A549 (cell line): Measurements from ENCODE around the gene DLX5.

Experiments
- CEBPB ChIP-seq, 2 experiments: fragments of >200 bp in 1 of 2; sonication (Bioruptor Twin) in 1 of 2; formaldehyde crosslinking in 1 of 2; IDR thresholded peaks; 2 replicates each; pipeline ENCODE4 v1.6.1; 2012 to 2016
- CHD2 ChIP-seq: fragments of 150-350 bp; IDR thresholded peaks from 2 replicates; pipeline ENCODE4 v1.6.1; 2014; ENCODE audit warnings: low read length; ENCODE audit not compliant: partially characterized antibody
- CTCF ChIP-seq: fragments of >200 bp; sonication (Bioruptor Twin); formaldehyde crosslinking; IDR thresholded peaks from 3 replicates; pipeline ENCODE4 v1.5.1; 2016
- ELK1 ChIP-seq: fragments of 150-350 bp; IDR thresholded peaks from 2 replicates; pipeline ENCODE4 v1.6.1; 2014; ENCODE audit warnings: low read depth, mild to moderate bottlenecking, low read length
- FOSL2 ChIP-seq, 2 experiments: fragments of 450-650 bp in 1 of 2; fragments of >200 bp in 1 of 2; sonication (Bioruptor Twin) in 1 of 2; formaldehyde crosslinking; IDR thresholded peaks; 2 replicates each; pipeline versions ENCODE4 v1.5.0 to v1.6.1; 2016 to 2020; ENCODE audit warnings: mild to moderate bottlenecking in 1 of 2, moderate library complexity in 1 of 2
- JUN ChIP-seq, 2 experiments: fragments of >200 bp; sonication (Bioruptor Twin); formaldehyde crosslinking; IDR thresholded peaks; 2 replicates in 1 of 2; 3 replicates in 1 of 2; pipeline ENCODE4 v1.6.1; 2016 to 2017
- MAFK ChIP-seq: fragments of 450-650 bp; IDR thresholded peaks from 2 replicates; pipeline ENCODE4 v1.6.1; 2014; ENCODE audit not compliant: partially characterized antibody
- MAX ChIP-seq: IDR thresholded peaks from 2 replicates; pipeline ENCODE4 v1.6.1; 2012
- RAD21 ChIP-seq, 2 experiments: fragments of >200 bp in 1 of 2; sonication (Bioruptor Twin) in 1 of 2; formaldehyde crosslinking in 1 of 2; IDR thresholded peaks in 1 of 2; conservative IDR thresholded peaks in 1 of 2; 2 replicates in 1 of 2; 3 replicates in 1 of 2; pipeline ENCODE4 v1.6.1; 2012 to 2018; ENCODE audit warnings: inconsistent platforms in 1 of 2
- RFX5 ChIP-seq: fragments of 450-650 bp; IDR thresholded peaks from 2 replicates; pipeline ENCODE4 v1.7.1; 2014; ENCODE audit warnings: antibody characterized with exemption, mild to moderate bottlenecking, moderate library complexity
- SMC3 ChIP-seq: fragments of >200 bp; sonication (Bioruptor Twin); formaldehyde crosslinking; IDR thresholded peaks from 3 replicates; pipeline ENCODE4 v1.6.1; 2018; ENCODE audit warnings: inconsistent platforms

DNA sequence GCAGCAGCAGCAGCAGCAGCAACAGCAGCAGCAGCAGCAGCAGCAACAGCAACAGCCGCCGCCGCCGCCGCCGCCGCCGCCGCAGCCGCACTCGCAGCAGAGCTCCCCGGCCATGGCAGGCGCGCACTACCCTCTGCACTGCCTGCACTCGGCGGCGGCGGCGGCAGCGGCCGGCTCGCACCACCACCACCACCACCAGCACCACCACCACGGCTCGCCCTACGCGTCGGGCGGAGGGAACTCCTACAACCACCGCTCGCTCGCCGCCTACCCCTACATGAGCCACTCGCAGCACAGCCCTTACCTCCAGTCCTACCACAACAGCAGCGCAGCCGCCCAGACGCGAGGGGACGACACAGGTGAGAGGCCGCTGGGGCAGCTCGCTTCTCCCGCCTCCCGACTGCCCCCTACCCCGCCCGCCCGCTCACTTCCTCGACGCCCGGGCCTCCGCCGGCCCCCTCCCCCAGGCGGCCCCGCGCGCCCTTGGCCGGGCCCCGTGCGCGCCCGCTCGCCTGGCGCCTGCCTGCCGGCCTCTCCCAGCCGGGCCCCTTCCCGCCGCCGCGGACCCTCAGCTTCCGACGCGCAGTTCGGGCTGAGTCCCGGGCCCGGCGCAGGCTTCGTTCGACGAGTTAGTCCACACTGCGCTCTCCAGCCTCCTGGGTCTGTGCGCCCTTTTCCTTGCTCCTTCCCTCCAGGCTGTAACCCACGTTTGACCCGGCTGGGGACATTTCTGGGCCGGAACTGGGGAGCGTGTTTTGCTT is 18.4 kb downstream of the DLX5 start:
- no peak for TF ChIP-seq CTCF
- TF ChIP-seq SMC3, result no peak
- TF ChIP-seq FOSL2 (IDR thresholded peaks at IDR 0.05), result no peak
- TF ChIP-seq FOSL2 (CRISPR knock-in tag; IDR thresholded peaks at IDR 0.05), result no peak
- TF ChIP-seq ELK1, result no peak
- no peak for TF ChIP-seq MAX
- TF ChIP-seq CEBPB (IDR thresholded peaks at IDR 0.05), result no peak
- no peak for TF ChIP-seq JUN (IDR thresholded peaks at IDR 0.05)
- no peak for TF ChIP-seq MAFK
- no peak for TF ChIP-seq CHD2
- no peak for TF ChIP-seq RFX5
- no peak for TF ChIP-seq RAD21 (conservative IDR thresholded peaks at IDR 0.05 in 1 of 2, IDR thresholded peaks at IDR 0.05 in 1 of 2)
